CD4-positive, alpha-beta T cell treated with Interleukin-4 for 1 hour (primary cell): ENCODE results near the gene FKBP2.
"Not testable (repeated sequence)": the region's sequence is repeated elsewhere in the genome, so short reads cannot be mapped to it uniquely, and the experiment has no call there.

Source experiments
- DNase-seq, 2 donors: peaks; one replicate each; pipeline ENCODE4 v3.0.0-alpha.2; 2020 to 2022

The FKBP2 gene

DNA sequence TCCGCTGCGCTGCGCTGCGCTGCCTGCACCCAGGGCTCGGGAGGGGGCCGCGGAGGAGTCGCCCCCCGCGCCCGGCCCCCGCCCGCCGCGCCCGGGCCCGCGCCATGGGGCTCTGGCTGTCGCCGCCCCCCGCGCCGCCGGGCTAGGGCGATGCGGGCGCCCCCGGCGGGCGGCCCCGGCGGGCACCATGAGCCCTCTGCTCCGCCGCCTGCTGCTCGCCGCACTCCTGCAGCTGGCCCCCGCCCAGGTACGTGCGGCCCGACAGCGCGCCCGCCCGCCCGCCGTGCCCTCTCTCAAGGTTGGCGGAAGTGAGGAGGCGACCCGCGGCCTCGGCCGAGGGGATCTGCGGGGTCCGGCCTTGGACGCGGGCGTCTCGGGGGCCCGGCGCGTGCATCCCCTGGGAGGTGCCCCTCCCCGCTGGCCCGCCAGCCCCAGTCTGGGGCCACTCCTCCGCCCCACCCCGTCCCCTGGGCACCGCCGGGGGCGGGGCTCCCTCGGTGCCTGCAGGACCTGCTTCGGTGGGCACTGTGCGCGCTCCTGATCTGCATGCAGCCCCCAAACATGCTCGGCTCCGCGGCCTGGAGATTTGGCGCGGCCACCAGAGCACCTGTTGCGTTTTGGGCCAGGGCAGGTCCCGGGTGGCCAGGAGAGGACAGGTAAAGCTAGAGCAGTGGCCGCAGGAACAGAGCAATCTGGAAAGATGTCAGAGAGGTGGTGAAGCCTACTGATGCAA, 6.1 kb upstream of the FKBP2 start:
- DNase-seq: peak; percentile 37 to 51

DNA sequence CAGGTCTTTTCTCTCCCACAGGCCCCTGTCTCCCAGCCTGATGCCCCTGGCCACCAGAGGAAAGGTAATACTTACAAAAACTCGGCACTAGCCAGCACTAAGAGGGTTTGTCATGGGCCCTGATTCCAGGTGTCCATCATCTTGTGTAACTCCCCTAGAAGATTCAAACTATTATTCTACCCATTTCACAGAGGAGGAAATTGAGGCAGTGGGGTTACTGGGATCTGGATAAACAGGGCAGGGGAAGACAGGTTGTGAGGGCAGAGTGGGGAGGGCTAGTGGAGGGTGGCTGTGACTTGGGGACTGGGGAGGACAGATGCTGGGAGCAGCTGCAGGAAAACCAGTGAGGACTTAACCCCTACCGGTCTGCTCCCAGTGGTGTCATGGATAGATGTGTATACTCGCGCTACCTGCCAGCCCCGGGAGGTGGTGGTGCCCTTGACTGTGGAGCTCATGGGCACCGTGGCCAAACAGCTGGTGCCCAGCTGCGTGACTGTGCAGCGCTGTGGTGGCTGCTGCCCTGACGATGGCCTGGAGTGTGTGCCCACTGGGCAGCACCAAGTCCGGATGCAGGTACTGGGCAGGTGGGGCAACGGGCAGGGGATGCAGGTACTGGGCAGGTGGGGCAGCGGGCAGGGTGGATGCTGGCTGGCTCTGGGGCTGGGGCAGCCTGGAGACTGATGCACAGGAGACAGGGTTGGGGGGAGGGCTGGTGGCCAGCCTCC, 5.3 kb upstream of the FKBP2 start:
- no peak for DNase-seq

DNA sequence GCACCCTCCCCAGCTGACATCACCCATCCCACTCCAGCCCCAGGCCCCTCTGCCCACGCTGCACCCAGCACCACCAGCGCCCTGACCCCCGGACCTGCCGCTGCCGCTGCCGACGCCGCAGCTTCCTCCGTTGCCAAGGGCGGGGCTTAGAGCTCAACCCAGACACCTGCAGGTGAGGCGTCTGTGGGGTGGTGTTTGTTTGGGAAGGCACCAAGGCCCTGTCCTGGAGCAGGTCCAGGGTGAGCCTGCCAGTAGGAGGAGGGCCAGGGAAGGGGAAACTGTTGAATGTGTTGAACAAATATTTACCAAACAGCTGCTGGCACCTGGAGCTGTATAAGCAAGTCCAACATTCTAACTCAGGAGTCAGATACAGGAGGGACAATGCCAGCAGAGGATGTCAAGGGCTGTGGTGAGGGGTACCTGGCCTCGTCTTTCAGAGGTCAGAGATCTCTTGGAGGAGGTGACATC, 3.4 kb upstream of the FKBP2 start:
- DNase-seq: no peak

DNA sequence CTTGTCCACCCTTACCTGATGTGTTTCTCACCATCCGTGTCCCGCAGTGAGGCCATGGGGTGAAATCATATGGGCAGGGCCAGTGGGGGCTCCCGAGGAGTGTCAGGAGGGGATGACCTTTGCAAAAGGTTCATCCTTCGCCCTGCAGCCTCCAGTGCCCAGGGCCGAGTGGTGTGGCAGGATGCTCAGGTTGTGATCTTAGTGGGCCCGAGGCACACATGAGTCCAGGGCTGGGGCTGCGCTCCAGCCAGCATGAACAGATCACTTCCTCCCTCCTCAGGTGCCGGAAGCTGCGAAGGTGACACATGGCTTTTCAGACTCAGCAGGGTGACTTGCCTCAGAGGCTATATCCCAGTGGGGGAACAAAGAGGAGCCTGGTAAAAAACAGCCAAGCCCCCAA, 2.8 kb upstream of the FKBP2 start:
- no peak for DNase-seq

DNA sequence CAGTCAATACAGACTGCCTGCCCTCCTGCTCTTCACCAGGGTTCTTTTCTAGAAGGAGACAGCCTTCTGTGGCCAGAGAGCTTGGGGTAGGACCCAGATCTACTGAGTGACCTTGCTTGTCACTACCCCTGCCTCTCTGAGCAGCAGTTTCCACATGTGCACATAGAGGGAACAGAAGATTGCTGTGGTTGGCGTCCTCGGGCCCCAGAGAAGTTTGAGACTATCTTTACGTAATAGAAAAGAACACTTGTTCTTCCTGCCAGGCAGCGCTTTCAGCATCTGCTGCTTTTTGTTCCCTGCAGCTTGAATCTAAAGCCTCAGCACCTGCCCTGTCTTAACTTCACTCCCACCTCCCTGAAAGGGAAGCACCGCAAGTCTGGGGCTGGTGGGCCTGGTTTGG, 1.9 kb upstream of the FKBP2 start:
- DNase-seq: no peak

DNA sequence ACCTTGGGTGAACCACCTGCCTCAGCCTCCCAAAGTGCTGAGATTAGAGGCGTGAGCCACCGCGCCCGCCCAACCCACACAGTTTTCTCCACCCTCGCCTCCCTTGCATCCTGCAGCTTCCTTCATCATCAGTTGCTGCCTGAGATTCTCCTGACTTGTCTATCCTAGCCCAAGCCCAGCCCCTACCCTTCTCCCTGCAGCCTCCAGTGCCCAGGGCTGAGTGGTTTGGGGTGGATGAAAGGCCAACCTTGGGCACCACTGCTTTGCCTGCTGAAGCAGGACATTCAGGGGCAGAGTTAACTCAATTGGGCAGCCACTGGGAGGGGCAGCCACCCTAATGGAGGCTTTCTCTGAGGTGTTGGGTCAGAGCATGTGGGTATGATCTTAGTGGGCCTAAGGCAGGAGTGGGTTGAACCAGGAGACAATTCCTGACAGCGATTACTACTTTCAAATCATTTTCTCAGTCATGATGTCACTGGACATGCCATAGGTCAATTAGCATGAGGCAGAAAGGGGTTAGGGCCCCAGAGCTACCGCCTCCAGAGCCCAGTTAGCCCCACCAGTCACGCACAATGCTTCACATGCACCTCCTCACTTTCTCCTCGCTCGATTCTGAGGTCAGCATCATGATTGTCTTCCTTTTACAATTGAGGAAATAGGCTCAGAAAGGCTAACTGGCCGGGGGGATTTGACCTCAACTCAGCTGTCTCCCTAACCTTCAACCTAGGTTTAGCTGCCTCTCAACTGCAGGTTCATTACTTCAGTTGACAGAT, 1.0 kb upstream of the FKBP2 start:
- peak in 1 of 2 donors; percentile 82 for DNase-seq

DNA sequence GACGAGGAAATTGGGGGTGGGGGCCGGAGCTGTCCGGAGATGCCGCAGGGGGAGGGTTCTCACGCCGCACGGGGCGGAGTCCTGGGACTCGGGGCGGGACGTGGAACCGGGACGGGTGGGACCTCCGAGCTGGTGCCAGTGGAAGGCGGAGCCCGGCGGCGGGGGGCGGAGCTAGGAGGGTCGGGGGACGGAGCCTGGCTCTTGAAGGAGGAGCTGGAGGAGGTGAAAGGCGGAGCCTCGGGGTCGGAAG, 271 bp downstream of the FKBP2 start:
- peak in 1 of 2 donors; percentile 100 for DNase-seq

DNA sequence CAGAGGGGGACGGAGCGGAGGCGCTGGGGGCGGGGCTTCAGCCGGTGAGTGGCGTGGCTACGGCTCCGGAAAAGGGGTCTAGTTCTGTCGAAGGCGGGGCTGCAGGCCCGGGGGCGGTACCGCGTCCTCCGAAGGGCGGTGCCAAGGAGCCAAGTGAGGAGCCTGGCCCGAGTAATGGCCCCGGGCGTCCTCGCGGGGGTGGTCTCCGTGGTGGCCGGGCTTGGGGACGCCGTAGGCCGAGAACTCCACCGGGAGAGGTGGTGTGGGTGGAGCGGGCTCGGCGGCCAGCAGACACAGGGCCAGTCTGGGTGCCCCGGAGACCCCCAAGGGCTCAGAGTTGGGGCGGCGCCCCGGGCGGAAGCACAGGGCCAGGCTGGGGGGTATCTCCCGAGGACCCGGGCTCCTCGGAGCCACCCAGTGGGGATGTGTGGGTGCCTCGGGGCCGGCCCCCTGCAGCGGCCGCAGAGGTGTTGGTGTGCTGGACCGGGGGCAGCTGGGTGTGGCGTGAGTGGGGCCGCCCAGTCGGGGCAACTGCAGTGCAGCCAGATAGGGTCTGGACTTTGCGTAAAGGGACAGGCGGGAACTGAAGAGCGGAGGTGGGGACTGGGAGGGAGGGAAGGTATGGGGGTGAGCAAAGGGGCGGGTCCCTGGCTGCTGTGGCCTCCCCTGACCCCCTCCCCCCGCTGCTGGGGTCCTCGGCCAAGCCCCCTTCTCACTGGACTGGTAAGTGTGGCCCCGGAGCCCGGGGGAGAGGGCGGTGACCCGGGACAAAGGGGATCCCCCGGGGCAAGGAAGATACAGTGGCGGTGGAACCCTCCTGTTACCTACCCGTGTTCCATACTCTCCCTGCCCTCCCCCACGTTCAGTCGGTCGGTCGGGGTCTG, 838 bp downstream of the FKBP2 start:
- peak; percentile 19 to 100 for DNase-seq

DNA sequence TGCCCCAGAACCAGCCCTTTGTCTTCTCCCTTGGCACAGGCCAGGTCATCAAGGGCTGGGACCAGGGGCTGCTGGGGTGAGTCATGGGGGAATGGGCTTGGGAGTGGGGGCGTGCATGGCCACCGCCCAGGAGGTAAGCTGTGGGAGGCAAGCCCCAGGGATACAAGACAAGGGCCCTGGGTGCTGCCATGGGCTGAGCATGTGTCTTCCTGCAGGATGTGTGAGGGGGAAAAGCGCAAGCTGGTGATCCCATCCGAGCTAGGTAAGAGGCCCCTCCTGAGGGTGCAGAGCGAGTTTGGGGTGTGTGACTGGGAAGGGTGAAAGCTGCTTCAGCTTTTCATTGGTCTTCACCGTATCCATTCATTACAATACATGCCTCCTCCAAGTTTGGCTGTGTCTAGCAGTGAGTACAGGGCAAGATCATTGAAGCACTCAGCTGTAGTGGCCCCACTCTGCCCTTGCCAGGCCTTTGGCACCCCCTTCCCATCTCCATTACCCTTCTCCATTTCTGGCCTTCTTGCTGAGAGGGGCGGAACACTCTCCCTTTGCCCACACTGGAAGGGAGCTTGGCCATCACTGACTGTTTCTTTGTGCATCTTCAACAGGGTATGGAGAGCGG, 2.5 kb downstream of the FKBP2 start:
- no peak for DNase-seq

DNA sequence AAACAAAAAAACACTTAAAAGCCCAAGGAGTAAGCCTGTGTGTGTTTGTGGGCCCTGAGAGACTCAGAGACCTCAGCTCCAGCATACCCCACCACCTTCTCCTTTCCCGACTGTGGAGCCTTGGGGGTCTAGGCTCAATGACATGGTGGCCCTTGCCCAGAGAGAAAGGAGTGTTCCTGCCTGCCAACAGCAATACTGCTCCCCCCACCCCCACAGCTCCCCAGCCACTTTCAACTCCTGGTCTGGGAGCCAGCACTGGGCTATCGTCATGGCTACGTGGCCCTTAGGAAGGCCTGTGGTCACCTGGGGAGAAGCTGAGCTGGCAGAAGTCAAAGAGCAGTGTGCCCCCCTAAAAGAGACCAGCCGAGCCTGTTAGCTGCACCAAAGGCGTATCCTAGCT, 3.2 kb downstream of the FKBP2 start:
- no peak for DNase-seq

DNA sequence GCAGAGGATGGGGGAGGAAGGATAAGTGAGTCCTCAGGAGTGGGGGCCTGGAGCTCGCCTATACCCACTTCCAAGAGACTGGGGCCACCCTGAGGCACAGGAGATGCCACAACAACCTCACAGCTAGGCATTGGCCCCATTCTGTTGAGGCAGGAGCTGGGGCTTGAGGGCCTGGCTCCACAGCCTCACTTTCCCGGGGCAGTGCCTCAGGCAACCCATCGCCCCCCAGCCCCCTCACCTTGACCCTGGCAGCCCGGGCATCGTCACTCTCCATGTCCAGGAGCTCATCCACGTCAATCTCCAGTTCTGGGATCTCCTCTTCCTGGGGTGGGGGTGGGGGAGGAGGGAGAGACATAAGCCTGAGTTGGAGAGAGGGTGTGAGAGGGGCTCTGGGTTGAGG, 4.1 kb downstream of the FKBP2 start:
- no peak for DNase-seq

DNA sequence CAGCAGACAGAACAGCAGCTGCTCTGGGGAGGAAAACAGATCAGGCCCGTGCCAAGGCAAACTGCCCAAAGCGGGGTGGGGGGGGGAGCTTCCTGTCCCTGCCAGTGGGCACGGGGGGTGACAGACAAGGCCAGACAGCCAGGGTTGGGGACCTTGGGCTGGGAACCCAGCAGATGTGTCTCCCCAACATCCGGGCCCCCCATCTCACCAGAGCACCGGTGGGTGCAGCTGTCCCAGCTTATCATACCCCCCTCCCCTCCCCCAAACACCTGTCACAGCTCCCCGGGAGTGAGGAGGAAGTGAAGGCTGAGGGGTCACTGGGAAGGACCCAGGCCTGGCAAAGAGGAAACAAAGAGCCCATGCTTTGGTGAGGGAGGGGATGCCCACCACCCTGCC, 4.5 kb downstream of the FKBP2 start:
- peak; percentile 55 for DNase-seq

DNA sequence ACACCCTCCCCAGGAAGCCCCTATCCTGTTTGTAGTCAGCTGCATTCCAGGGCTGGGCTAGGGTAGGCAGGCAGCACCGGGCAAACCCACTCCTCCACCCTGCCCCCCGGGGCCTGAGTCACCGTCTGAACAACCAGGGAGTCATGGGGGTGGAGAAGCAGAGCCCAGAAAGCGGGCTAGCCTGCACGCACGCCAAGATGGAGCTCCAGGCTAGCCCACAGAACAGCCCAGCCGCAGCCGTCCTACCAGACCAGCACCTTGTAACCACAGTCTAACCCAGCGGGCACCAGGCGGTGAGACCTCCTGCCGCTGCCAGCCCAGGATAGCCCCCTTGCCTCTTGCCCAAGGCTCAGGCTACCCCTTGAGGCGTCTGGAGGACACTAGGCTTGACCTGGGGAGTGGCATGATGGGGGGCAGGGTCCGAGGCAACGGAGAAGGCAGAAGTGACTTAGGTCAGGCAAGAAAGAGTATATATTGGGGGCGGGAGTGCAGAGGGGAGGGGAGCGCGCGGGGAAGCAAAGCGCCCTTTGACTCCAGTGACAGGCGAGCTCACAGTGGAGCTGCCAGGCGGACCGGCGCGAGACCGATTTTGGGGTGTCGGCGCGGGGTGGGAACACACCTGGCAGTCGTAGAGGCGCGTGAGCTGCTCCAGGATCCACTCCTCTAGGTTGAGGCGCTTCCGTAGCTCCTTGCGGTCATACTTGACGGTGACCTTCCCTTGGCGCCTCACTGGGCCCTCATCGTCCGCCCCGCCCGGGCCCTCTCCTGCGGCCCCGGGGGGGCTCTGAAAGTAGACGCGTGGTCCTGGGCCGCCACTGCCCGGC, 5.1 kb downstream of the FKBP2 start:
- peak; percentile 57 to 74 for DNase-seq

DNA sequence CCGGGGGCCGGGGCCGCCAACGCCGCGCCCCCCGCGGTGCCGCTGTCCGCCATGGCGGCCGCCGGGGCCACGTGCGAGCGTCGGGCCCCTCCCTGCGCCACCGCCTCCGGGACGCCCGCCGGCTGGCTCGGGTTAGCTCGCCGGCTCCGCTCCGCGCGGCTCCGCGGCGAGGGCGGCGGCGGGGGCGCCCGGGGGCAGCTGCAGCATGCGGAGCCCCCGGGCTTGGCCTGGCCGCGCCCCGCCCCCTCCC, 5.7 kb downstream of the FKBP2 start:
- DNase-seq: not testable (repeated sequence)

DNA sequence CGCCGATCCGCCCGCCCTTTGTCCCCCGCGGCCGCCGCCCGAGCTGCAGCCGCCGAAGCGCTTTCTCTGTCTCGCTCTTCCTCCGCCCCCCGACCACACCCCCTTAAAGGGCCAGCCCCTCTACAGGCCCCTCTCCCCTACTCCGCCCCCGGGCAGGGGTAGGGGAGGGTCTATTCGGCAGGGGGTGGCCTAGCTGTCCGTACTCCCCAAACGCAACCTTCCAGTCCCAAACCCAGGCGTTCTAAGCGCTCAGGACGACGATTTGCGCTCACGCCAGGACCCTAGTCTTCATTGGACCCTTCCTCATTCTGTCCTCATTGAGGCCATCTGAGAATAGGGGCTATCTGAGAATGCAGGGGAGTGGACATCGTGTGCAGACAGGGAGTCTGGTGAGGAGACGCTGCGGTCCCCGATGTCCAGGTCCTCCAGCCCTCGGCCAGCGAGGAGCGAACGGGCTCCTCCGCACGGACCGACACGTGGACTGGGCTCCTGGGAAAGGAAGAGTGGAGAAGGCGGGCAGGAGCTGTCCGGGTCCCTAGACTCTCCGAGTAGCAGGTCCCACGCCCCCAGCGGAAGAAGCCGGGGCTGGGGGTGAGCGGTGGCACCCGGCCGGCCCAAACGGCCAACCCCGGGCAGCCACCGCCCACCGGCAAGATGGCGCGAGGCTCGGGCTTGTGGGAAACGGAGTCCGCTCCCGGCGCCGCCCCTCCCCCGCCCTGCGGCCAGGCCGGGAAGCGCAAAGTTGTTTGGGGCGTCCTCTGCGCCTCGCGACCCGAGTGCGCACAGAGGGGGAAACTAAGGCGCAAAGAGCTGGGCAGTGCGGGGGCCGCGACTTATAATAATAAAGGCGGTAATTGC, 6.2 kb downstream of the FKBP2 start, which contains the start of gene PPP1R14B:
TSS of gene PPP1R14B (minus strand) at position 73 of the 858 bp plus-strand sequence. CDS start 270 bp downstream, outside the sequence.
- DNase-seq: peak; percentile 77 to 81

DNA sequence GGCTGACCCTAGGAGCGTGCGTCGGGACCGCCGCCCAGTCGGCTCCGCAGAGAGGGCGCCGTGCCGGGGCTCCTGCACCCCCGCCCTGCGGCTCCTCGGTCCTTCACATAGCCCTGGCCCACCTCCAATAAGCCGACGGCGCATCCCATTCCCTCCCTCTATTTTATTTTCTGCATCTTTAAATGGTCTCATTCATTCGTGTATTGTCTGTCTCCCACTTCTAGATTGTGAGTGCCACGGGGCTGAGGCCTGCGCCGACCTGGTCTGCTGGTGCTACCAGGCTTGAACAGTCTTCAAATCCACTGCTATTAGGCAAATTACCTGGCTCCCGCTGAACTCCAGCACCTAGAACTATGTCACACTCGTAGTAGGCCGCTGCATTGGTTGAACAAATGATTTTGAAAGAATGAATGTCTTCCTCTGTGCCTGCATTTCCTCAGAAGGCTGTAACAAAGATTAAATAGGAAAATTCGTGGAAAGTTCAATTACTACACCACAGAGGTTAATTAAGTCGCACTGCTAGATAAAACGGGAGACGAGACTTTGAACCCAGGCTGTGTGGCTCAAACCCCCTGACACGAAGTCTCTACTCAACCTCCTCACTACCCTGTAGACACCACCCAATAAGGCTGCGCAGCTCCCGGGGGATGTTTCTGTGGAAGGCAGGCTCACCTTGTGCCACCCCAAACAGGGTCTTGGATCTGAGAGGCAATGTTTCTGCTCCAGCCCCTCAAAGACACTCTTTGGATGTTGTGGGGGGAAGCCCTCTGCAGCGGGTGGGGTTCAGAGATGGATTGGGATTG, 7.0 kb downstream of the FKBP2 start:
- DNase-seq: no peak

DNA sequence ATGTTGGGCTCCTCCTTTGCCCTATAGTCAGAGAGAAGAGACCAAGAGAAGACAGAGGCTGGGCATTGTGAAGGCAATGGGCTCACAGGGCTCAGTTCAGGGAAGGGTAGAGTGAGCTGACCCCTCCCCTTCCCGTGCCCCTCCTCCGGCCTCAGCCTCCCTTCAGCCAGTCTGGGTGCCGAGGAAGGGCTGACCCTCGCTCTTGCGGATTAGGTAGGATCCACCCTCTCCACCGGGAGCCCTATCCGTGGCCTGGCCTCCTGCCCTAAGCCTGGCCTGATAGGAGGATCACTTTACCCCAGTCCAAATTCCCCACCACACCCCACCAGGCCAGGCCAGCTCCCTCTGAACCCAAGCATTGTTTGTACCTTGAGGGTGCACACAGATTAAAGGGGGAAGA, 7.7 kb downstream of the FKBP2 start:
- no peak for DNase-seq

DNA sequence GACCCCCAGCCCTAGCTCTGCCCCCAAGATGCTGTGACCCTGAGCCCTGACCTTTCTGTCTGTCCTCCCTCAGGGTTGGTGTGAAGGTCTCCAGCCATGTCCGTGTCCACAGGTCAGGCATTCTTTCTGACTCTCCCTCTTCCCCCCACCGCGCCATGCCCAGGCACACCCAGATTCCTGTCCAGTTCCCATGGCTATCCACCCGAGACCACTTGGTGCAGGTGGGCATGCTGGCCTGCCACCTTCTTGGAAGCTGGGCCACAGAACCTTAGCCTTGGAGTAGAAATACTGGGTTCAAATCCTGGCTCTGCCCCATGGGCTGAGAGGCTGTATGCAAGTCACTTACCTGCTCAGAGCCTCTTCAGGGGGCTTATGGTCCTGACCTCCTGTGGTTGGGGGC, 8.1 kb downstream of the FKBP2 start:
- DNase-seq: no peak

DNA sequence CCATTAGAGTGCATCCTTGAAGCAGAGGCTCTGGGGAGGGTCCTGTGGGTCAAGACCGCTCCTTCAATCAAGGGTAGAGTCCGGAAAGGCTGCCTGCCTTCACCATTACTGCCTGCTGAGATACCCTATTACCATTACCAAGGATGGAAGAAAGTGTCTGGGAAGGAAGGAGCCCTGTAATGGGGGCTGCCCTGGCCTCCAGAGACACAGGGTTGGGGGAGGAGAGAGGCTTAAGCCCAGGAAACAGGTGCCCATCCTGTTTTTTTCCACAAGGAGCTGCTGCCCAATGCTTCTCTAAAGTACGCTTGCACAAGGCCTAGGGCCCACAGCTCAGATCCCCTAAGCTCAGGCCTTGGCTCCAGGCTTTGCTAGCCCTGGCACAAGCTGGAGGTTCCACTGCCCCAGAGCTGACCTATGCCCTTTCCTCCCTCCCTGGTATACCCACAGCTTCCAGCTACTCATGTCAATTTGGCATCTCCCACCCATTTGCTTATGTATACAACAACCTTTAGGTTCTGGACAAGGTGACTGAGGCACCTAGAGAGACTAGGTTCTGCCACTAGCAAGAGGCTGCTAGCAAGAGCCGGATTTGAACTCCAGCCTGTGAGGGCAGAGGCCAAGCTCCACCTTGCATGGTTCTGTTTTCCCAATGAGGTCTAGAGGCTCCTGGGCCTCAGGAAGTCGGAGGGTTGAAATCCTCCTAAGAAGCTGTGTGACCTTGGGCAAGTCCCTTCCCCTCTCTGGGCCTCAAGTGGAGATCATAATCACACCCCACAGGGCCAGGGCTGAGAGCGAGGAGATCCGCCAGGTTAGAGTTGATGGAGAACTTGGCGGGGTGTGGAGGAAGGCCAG, 8.9 kb downstream of the FKBP2 start:
- DNase-seq: no peak
